CD4-positive, alpha-beta T cell (primary cell): ENCODE measurements around the gene SND1. TPM values are rescaled to one million over a fixed set of nuclear protein-coding genes. Genes with fewer than 3 reads are reported as not detected.

ENCODE experiments used
- ATAC-seq: fragments of 200-7000 bp; cut with Tn5 transposase; one replicate; pipeline ENCODE4 v1.10.0; 2022; ENCODE audit warnings: mild to moderate bottlenecking; ENCODE audit not compliant: poor library complexity
- CTCF ChIA-PET: fragments of 350-600 bp; sonication (Branson Sonifier 250); formaldehyde crosslinking; loops from one replicate; lab custom pipeline; 2021; ENCODE audit warnings: antibody characterized with exemption, inconsistent platforms; lab: Charles Lee
- POLR2A ChIA-PET: fragments of 350-600 bp; sonication (Branson Sonifier 250); formaldehyde crosslinking; loops from one replicate; lab custom pipeline; 2021; ENCODE audit warnings: antibody characterized with exemption, inconsistent platforms; lab: Charles Lee
- DNase-seq, 14 experiments: peaks; one replicate each; pipeline ENCODE4 v3.0.0-alpha.2; 2013 to 2020; ENCODE audit warnings: mixed read lengths in 2 of 14
- H3K27ac ChIP-seq, 2 donors: one replicate each; pipeline versions ENCODE4 v1.5.1 to v1.7.0; 2013; ENCODE audit warnings: low read length in 2 of 2, low read depth in 1 of 2, mild to moderate bottlenecking in 1 of 2
- H3K27me3 ChIP-seq, 2 experiments: 1 replicate in 1 of 2; 2 replicates in 1 of 2; pipeline versions ENCODE4 v1.6.1 to v1.7.0; 2013; ENCODE audit warnings: low read length in 2 of 2, control low read depth in 1 of 2, mild to moderate bottlenecking in 1 of 2, moderate library complexity in 1 of 2; ENCODE audit not compliant: insufficient read depth in 2 of 2, control insufficient read depth in 1 of 2
- H3K36me3 ChIP-seq: one replicate; pipeline ENCODE4 v1.6.1; 2013; ENCODE audit warnings: low read length, control low read depth; ENCODE audit not compliant: insufficient read depth
- H3K4me1 ChIP-seq: one replicate; pipeline ENCODE4 v1.6.1; 2013; ENCODE audit warnings: low read length, control low read depth; ENCODE audit not compliant: insufficient read depth
- H3K4me3 ChIP-seq: one replicate; pipeline ENCODE4 v1.5.1; 2013; ENCODE audit warnings: mild to moderate bottlenecking, low read length, moderate library complexity
- H3K9me3 ChIP-seq, 2 experiments: 1 replicate in 1 of 2; 2 replicates in 1 of 2; pipeline versions ENCODE4 v1.6.1 to v1.7.0; 2013; ENCODE audit warnings: low read length in 2 of 2, mild to moderate bottlenecking in 2 of 2, control low read depth in 1 of 2, moderate library complexity in 1 of 2; ENCODE audit not compliant: control insufficient read depth in 1 of 2, insufficient read depth in 1 of 2
- H3K27ac Mint-ChIP-seq: one replicate; pipeline ENCODE4 v1.8.0; 2020; ENCODE audit warnings: mixed read lengths
- H3K27me3 Mint-ChIP-seq: one replicate; pipeline ENCODE4 v1.8.0; 2021; ENCODE audit warnings: mixed read lengths
- H3K36me3 Mint-ChIP-seq: one replicate; pipeline ENCODE4 v1.8.0; 2021; ENCODE audit warnings: low read depth, mixed read lengths
- H3K4me1 Mint-ChIP-seq: one replicate; pipeline ENCODE4 v1.8.0; 2021; ENCODE audit warnings: low read depth, mixed read lengths
- H3K4me3 Mint-ChIP-seq: one replicate; pipeline ENCODE4 v1.8.0; 2020; ENCODE audit warnings: mild to moderate bottlenecking, mixed read lengths
- H3K9me3 Mint-ChIP-seq: one replicate; pipeline ENCODE4 v1.8.0; 2020; ENCODE audit warnings: mixed read lengths
- intact Hi-C, 2 experiments: fragments of 100-400 bp; cut with DNase I in 1 of 2; cut with micrococcal nuclease in 1 of 2; formaldehyde crosslinking; loops; one replicate each; pipeline versions ENCODE4 v1.15.1 to v1.9.0; 2023 to 2025; cut with DNase I, micrococcal nuclease
- total RNA-seq, 174 experiments: library from RNA in 2 of 174; stranded (reverse) in 2 of 174; gene quantifications; one replicate each; pipeline ENCODE4 v1.2.3 and lab custom pipeline; 2021 to 2026
- TF ChIP-seq, protein P1 (sequence below): fragments of 200-600 bp; IDR thresholded peaks from one replicate; pipeline ENCODE4 v1.8.0; 2022; ENCODE audit warnings: antibody characterized with exemption, mild to moderate bottlenecking

The SND1 gene
- total RNA-seq, 2 experiments from 2014 or later, result 104 to 113 TPM

DNA sequence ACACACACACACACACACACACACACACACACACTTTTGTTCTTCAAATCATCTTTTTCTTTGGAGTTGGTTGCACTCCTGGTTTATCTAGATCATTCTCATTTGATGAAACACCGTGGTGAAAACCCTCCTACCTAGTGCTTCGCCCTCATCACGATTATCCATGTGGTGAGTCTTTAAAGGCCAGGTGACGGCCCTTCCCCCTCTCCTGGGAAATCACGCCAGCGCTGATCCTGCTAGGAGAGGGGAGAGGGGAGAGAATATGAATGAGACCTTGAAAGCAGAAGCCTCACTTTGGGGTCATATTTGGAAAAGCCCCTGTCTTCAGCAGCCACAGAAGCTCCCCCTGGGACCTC, 483.1 kb downstream of the SND1 start:
- POLR2A ChIA-PET, result interaction anchor here (1.2 to 2.9 kb wide), 6 partner anchors 24 to 77 kb away, joined by 3 to 31 read pairs (median 5); no protein-coding TSS in a partner anchor
- intact Hi-C loops, result loop anchor here (5.0 to 10.0 kb wide), 2 partner anchors 428 to 430 kb away; no protein-coding TSS in a partner anchor
- no peaks in the 10 kb centered on the region for H3K9me3 Mint-ChIP-seq
- Histone ChIP-seq H3K27ac (no peak overlapping the region), H3K4me1 (peaks cover 22% of the 10 kb centered on the region), H3K9me3 (peaks cover 0 to 5% of the 10 kb centered on the region in 2 experiments), H3K27me3 (peaks cover 17 to 26% of the 10 kb centered on the region in 2 experiments), H3K36me3 (no peaks in the 10 kb centered on the region), H3K4me3 (peak overlapping the region; percentile 64)
- TF ChIP-seq, protein P1, sequence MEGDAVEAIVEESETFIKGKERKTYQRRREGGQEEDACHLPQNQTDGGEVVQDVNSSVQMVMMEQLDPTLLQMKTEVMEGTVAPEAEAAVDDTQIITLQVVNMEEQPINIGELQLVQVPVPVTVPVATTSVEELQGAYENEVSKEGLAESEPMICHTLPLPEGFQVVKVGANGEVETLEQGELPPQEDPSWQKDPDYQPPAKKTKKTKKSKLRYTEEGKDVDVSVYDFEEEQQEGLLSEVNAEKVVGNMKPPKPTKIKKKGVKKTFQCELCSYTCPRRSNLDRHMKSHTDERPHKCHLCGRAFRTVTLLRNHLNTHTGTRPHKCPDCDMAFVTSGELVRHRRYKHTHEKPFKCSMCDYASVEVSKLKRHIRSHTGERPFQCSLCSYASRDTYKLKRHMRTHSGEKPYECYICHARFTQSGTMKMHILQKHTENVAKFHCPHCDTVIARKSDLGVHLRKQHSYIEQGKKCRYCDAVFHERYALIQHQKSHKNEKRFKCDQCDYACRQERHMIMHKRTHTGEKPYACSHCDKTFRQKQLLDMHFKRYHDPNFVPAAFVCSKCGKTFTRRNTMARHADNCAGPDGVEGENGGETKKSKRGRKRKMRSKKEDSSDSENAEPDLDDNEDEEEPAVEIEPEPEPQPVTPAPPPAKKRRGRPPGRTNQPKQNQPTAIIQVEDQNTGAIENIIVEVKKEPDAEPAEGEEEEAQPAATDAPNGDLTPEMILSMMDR, result no peak
- H3K27ac Mint-ChIP-seq, result no peak overlapping the region
- CTCF ChIA-PET, result interaction anchor here (0.9 to 2.4 kb wide), 15 partner anchors 8 to 553 kb away, joined by 3 to 21 read pairs (median 4); partner anchors contain the start of gene RBM28
- H3K4me1 Mint-ChIP-seq, result peaks cover 18% of the 10 kb centered on the region
- H3K27me3 Mint-ChIP-seq, result peaks cover 32% of the 10 kb centered on the region
- H3K36me3 Mint-ChIP-seq, result no peaks in the 10 kb centered on the region
- DNase-seq, result no peak
- no peak for ATAC-seq
- peak overlapping the region; percentile 74 for H3K4me3 Mint-ChIP-seq

DNA sequence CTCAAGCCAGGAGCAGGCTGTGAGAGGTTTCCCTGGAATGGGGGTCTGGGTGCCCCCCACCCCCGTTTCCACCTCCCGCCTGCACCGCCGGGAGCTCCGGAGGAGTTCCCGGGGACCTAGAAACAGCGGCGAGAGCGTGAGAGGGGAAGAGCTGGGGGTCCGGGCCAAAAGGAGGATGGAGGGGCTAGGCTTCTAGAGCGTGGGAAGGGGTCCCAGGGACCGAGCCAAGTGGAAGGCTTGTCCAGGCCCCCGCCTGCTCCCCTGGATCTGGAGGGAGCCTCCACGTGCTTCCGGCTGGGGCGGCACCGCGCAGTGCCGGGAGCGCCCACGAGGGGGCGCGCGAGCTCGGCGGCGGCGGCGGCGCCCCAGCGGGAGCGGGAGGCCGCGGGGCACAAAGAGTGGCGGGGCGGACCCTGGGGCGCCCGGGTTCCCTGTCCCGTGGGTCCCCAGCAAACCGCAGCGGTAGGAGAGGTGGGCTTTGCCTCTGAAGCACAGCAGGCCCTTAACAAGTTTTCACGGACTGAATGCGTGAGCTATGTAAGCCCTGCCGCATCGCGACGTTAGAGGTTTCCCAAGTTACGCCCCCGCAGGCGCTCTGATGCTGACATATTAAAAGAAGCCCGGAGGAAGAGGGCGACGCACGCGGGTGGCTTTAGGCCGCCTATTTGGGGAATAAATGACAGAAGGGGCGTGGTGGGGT, 483.7 kb downstream of the SND1 start:
- H3K27me3 ChIP-seq, result peaks cover 17 to 21% of the 10 kb centered on the region in 2 experiments
- H3K4me3 ChIP-seq, result peak overlapping the region; percentile 64
- H3K4me3 Mint-ChIP-seq, result peak overlapping the region; percentile 83
- no peaks in the 10 kb centered on the region for H3K36me3 ChIP-seq
- ATAC-seq, result peak; percentile 93
- TF ChIP-seq, protein P1, result peak; percentile 56
- ChIA-PET CTCF (interaction anchor here (0.8 to 2.4 kb wide), 17 partner anchors 8 to 554 kb away, joined by 3 to 21 read pairs (median 4); partner anchors contain the start of gene RBM28), POLR2A (interaction anchor here (1.2 to 2.9 kb wide), 5 partner anchors 27 to 78 kb away, joined by 3 to 31 read pairs (median 5); no protein-coding TSS in a partner anchor)
- DNase-seq, result peak; percentile 26 to 79 (median 50)
- peaks cover 18% of the 10 kb centered on the region for H3K4me1 Mint-ChIP-seq
- peaks cover 32% of the 10 kb centered on the region for H3K27me3 Mint-ChIP-seq
- H3K4me1 ChIP-seq, result peaks cover 22% of the 10 kb centered on the region
- no peaks in the 10 kb centered on the region for H3K36me3 Mint-ChIP-seq
- H3K9me3 ChIP-seq, result peaks cover 0 to 5% of the 10 kb centered on the region in 2 experiments
- intact Hi-C loops, result loop anchor here (2.0 to 10.0 kb wide), 3 partner anchors 73 to 431 kb away; no protein-coding TSS in a partner anchor
- H3K9me3 Mint-ChIP-seq, result no peaks in the 10 kb centered on the region
- no peak overlapping the region for H3K27ac Mint-ChIP-seq
- H3K27ac ChIP-seq, result no peak overlapping the region

DNA sequence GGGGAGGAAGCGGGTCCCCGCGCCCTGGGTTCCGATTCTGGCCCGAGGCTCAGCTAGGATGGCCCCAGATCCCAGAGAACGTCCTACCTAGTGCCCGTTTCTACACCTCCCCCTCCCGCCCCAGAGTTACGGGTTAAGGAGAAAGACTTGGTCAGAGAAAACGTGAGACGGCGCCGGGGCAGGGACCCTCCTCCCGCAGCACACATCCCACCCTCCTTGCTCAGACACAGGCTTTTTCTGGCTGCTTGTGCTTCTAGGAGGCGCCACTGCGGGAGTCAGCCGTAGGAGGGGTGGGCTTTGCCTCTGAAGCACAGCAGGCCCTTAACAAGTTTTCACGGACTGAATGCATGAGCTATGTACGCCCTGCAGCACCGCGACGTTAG, 484.2 kb downstream of the SND1 start:
- POLR2A ChIA-PET, result interaction anchor here (1.2 to 2.9 kb wide), 5 partner anchors 27 to 78 kb away, joined by 3 to 31 read pairs (median 5); no protein-coding TSS in a partner anchor
- peaks cover 18% of the 10 kb centered on the region for H3K4me1 Mint-ChIP-seq
- no peak for ATAC-seq

More for the DNA sequence above, 484.2 kb downstream of the SND1 start:
- Histone ChIP-seq H3K27me3 (peaks cover 17 to 18% of the 10 kb centered on the region in 2 experiments), H3K36me3 (no peaks in the 10 kb centered on the region), H3K9me3 (peaks cover 0 to 5% of the 10 kb centered on the region in 2 experiments), H3K27ac (no peak overlapping the region), H3K4me1 (peaks cover 22% of the 10 kb centered on the region), H3K4me3 (peak overlapping the region; percentile 64)
- TF ChIP-seq, protein P1, result no peak
- Mint-ChIP-seq H3K27me3 (peaks cover 32% of the 10 kb centered on the region), H3K27ac (no peak overlapping the region), H3K9me3 (no peaks in the 10 kb centered on the region), H3K4me3 (peak overlapping the region; percentile 83), H3K36me3 (no peaks in the 10 kb centered on the region)
- CTCF ChIA-PET, result interaction anchor here (0.8 to 2.4 kb wide), 14 partner anchors 8 to 429 kb away, joined by 3 to 21 read pairs (median 4); no protein-coding TSS in a partner anchor
- no peak for DNase-seq
- intact Hi-C loops, result loop anchor here (2.0 to 10.0 kb wide), 3 partner anchors 73 to 431 kb away; no protein-coding TSS in a partner anchor
